HepG2 (cell line): Measurements from ENCODE around the gene GALNTL6.

Experiments
- CBFB ChIP-seq: sonication (generic); formaldehyde crosslinking; IDR thresholded peaks from 2 replicates; pipeline ENCODE4 v1.4.0; 2020; ENCODE audit warnings: missing genetic modification reagents
- EP300 ChIP-seq, 3 experiments: sonication (generic) in 1 of 3; formaldehyde crosslinking in 1 of 3; IDR thresholded peaks; 2 replicates each; pipeline versions ENCODE4 v1.5.1 to v1.6.1; 2011 to 2020; ENCODE audit warnings: low read depth in 2 of 3, low read length in 2 of 3, borderline replicate concordance in 1 of 3, improper control_type of control experiment in 1 of 3, mild to moderate bottlenecking in 1 of 3, missing genetic modification reagents in 1 of 3, moderate library complexity in 1 of 3
- MXI1 ChIP-seq: IDR thresholded peaks from 3 replicates; pipeline ENCODE4 v1.6.1; 2012; ENCODE audit warnings: low read depth, low read length, inconsistent platforms, borderline replicate concordance
- POLR2AphosphoS5 ChIP-seq: IDR thresholded peaks from 2 replicates; pipeline ENCODE4 v1.6.1; 2012; ENCODE audit warnings: low read depth, low read length
- RAD51 ChIP-seq: fragments of 450-650 bp; IDR thresholded peaks from 2 replicates; pipeline ENCODE4 v1.6.1; 2016; ENCODE audit warnings: borderline replicate concordance
- SMARCC2 ChIP-seq: fragments of 450-650 bp; IDR thresholded peaks from 2 replicates; pipeline ENCODE4 v1.6.1; 2017; ENCODE audit warnings: antibody characterized with exemption, mild to moderate bottlenecking
- ZNF143 ChIP-seq: sonication (generic); formaldehyde crosslinking; IDR thresholded peaks from 2 replicates; pipeline ENCODE4 v1.4.0; 2020; ENCODE audit warnings: missing genetic modification reagents
- ZNF292 ChIP-seq: sonication (generic); formaldehyde crosslinking; IDR thresholded peaks from 2 replicates; pipeline ENCODE4 v1.8.1; 2022; ENCODE audit warnings: mild to moderate bottlenecking, low read depth, missing genetic modification reagents, borderline replicate concordance
- ZNF564 ChIP-seq: sonication (generic); formaldehyde crosslinking; IDR thresholded peaks from 2 replicates; pipeline ENCODE4 v1.8.1; 2023; ENCODE audit warnings: mild to moderate bottlenecking, missing genetic modification reagents
- ZNF776 ChIP-seq: sonication (generic); formaldehyde crosslinking; IDR thresholded peaks from 2 replicates; pipeline ENCODE4 v1.4.0; 2020; ENCODE audit warnings: mild to moderate bottlenecking, missing genetic modification reagents
- ZNF788 ChIP-seq: sonication (generic); formaldehyde crosslinking; IDR thresholded peaks from 2 replicates; pipeline ENCODE4 v1.5.0; 2020; ENCODE audit warnings: mild to moderate bottlenecking, missing genetic modification reagents, borderline replicate concordance
- TF ChIP-seq, protein P1 (sequence below): sonication (generic); formaldehyde crosslinking; IDR thresholded peaks from 2 replicates; pipeline ENCODE4 v1.5.0; 2020; ENCODE audit warnings: mild to moderate bottlenecking, missing genetic modification reagents, moderate library complexity
- TF ChIP-seq, protein P2 (sequence below): sonication (generic); formaldehyde crosslinking; IDR thresholded peaks from one replicate; pipeline ENCODE4 v1.5.1; 2020; ENCODE audit warnings: mild to moderate bottlenecking, missing genetic modification reagents; ENCODE audit errors: not compliant biosample characterization
- TF ChIP-seq, protein P3 (sequence below): sonication (generic); formaldehyde crosslinking; IDR thresholded peaks from 2 replicates; pipeline ENCODE4 v1.8.0; 2022; ENCODE audit warnings: mild to moderate bottlenecking, missing genetic modification reagents, borderline replicate concordance

DNA sequence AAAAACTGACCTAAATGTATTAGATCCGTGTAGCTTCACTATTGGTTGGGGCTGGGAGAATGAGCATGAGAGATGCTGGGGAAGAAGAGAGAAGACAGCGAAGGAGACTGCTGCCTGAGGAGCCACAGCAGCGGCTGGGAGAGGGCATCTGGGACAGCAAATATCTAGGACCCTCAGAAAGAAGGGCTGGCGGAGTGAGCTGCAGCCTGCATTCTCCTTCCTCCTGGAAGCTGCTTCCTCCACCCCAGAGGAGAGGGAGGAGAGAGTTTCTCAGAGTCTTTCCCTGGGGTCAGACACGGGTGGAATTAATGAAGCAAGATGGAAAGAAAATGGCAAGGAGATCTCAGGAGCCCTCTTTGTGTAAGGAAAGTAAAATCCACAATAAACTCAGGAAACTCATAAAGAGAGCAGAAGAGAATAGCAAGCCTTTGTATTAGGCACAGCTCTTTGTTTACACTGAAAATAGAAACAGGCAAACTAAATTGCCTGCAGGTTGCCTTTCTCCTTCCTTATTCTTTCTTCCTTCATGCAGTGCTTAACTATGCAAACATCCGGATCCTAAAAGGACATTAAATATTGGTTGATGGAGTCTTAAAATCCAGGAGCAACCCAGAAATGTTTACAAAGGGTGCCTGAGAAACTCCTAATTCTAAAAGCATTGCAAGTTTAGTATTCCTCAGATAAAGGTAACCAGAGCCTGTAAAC, 1225.1 kb downstream of the GALNTL6 start:
- TF ChIP-seq, protein P1, sequence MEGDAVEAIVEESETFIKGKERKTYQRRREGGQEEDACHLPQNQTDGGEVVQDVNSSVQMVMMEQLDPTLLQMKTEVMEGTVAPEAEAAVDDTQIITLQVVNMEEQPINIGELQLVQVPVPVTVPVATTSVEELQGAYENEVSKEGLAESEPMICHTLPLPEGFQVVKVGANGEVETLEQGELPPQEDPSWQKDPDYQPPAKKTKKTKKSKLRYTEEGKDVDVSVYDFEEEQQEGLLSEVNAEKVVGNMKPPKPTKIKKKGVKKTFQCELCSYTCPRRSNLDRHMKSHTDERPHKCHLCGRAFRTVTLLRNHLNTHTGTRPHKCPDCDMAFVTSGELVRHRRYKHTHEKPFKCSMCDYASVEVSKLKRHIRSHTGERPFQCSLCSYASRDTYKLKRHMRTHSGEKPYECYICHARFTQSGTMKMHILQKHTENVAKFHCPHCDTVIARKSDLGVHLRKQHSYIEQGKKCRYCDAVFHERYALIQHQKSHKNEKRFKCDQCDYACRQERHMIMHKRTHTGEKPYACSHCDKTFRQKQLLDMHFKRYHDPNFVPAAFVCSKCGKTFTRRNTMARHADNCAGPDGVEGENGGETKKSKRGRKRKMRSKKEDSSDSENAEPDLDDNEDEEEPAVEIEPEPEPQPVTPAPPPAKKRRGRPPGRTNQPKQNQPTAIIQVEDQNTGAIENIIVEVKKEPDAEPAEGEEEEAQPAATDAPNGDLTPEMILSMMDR (CRISPR knock-in tag): no peak
- no peak for TF ChIP-seq ZNF143 (CRISPR knock-in tag)
- TF ChIP-seq ZNF292 (CRISPR knock-in tag): no peak
- no peak for TF ChIP-seq ZNF788
- TF ChIP-seq, protein P2, sequence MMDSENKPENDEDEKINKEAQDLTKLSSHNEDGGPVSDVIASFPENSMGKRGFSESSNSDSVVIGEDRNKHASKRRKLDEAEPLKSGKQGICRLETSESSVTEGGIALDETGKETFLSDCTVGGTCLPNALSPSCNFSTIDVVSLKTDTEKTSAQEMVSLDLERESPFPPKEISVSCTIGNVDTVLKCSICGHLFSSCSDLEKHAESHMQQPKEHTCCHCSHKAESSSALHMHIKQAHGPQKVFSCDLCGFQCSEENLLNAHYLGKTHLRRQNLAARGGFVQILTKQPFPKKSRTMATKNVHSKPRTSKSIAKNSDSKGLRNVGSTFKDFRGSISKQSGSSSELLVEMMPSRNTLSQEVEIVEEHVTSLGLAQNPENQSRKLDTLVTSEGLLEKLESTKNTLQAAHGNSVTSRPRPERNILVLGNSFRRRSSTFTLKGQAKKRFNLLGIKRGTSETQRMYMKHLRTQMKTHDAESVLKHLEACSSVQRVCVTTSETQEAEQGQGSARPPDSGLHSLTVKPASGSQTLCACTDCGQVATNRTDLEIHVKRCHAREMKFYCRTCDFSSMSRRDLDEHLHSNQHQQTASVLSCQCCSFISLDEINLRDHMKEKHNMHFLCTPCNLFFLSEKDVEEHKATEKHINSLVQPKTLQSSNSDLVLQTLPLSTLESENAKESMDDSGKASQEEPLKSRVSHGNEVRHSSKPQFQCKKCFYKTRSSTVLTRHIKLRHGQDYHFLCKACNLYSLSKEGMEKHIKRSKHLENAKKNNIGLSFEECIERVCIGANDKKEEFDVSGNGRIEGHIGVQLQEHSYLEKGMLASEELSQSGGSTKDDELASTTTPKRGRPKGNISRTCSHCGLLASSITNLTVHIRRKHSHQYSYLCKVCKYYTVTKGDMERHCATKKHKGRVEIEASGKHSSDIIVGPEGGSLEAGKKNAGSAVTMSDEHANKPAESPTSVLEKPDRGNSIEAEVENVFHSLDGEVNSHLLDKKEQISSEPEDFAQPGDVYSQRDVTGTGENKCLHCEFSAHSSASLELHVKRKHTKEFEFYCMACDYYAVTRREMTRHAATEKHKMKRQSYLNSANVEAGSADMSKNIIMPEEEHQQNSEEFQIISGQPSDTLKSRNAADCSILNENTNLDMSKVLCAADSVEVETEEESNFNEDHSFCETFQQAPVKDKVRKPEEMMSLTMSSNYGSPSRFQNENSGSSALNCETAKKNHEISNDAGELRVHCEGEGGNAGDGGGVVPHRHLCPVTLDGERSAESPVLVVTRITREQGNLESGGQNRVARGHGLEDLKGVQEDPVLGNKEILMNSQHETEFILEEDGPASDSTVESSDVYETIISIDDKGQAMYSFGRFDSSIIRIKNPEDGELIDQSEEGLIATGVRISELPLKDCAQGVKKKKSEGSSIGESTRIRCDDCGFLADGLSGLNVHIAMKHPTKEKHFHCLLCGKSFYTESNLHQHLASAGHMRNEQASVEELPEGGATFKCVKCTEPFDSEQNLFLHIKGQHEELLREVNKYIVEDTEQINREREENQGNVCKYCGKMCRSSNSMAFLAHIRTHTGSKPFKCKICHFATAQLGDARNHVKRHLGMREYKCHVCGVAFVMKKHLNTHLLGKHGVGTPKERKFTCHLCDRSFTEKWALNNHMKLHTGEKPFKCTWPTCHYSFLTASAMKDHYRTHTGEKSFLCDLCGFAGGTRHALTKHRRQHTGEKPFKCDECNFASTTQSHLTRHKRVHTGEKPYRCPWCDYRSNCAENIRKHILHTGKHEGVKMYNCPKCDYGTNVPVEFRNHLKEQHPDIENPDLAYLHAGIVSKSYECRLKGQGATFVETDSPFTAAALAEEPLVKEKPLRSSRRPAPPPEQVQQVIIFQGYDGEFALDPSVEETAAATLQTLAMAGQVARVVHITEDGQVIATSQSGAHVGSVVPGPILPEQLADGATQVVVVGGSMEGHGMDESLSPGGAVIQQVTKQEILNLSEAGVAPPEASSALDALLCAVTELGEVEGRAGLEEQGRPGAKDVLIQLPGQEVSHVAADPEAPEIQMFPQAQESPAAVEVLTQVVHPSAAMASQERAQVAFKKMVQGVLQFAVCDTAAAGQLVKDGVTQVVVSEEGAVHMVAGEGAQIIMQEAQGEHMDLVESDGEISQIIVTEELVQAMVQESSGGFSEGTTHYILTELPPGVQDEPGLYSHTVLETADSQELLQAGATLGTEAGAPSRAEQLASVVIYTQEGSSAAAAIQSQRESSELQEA: no peak
- TF ChIP-seq SMARCC2: no peak
- no peak for TF ChIP-seq CBFB
- no peak for TF ChIP-seq MXI1
- TF ChIP-seq ZNF564 (CRISPR knock-in tag): no peak
- TF ChIP-seq, protein P3, sequence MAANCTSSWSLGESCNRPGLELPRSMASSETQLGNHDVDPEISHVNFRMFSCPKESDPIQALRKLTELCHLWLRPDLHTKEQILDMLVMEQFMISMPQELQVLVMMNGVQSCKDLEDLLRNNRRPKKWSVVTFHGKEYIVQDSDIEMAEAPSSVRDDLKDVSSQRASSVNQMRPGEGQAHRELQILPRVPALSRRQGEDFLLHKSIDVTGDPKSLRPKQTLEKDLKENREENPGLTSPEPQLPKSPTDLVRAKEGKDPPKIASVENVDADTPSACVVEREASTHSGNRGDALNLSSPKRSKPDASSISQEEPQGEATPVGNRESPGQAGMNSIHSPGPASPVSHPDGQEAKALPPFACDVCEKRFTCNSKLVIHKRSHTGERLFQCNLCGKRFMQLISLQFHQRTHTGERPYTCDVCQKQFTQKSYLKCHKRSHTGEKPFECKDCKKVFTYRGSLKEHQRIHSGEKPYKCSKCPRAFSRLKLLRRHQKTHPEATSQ (CRISPR knock-in tag): no peak
- no peak for TF ChIP-seq EP300 (IDR thresholded peaks at IDR 0.05; ENCODE audit: low read depth in 2 of 2, low read length in 2 of 2)
- TF ChIP-seq EP300 (CRISPR knock-in tag; IDR thresholded peaks at IDR 0.05; ENCODE audit: borderline replicate concordance): no peak
- no peak for TF ChIP-seq POLR2AphosphoS5
- no peak for TF ChIP-seq ZNF776 (CRISPR knock-in tag)
- TF ChIP-seq RAD51: no peak
